K562 (cell line): ENCODE measurements around the gene NUP188.

Experiments
- ARNT ChIP-seq, 2 experiments: fragments of 450-650 bp; IDR thresholded peaks; 2 replicates each; pipeline ENCODE4 v1.6.1; 2016; ENCODE audit warnings: mild to moderate bottlenecking in 1 of 2
- FOS ChIP-seq: IDR thresholded peaks from 3 replicates; pipeline ENCODE4 v1.6.1; 2011; ENCODE audit not compliant: insufficient read length; ENCODE audit errors: extremely low read depth
- FOXJ3 ChIP-seq: sonication (generic); formaldehyde crosslinking; IDR thresholded peaks from 2 replicates; pipeline ENCODE4 v1.4.0; 2020; ENCODE audit warnings: mild to moderate bottlenecking, missing genetic modification reagents
- FOXK1 ChIP-seq: sonication (generic); formaldehyde crosslinking; IDR thresholded peaks from 2 replicates; pipeline ENCODE4 v1.8.0; 2022; ENCODE audit warnings: missing genetic modification reagents, mild to moderate bottlenecking, borderline replicate concordance
- IRF2 ChIP-seq: sonication (generic); formaldehyde crosslinking; IDR thresholded peaks from 2 replicates; pipeline ENCODE4 v1.8.1; 2022; ENCODE audit warnings: mild to moderate bottlenecking, missing genetic modification reagents
- POLR2AphosphoS2 ChIP-seq: IDR thresholded peaks from 2 replicates; pipeline ENCODE4 v1.6.1; 2012; ENCODE audit warnings: low read length, improper control_type of control experiment
- SP1 ChIP-seq: sonication (generic); formaldehyde crosslinking; IDR thresholded peaks from 2 replicates; pipeline ENCODE4 v1.8.1; 2022; ENCODE audit warnings: mild to moderate bottlenecking, missing genetic modification reagents
- TF ChIP-seq, protein P1 (sequence below): sonication (generic); formaldehyde crosslinking; IDR thresholded peaks from 2 replicates; pipeline ENCODE4 v1.9.0; 2022; ENCODE audit warnings: mild to moderate bottlenecking, missing genetic modification reagents
- TF ChIP-seq, protein P2 (sequence below), 2 experiments: fragments of 450-650 bp; formaldehyde crosslinking in 1 of 2; IDR thresholded peaks; 2 replicates each; pipeline versions ENCODE4 v1.4.0 to v1.6.1; 2014 to 2020; ENCODE audit warnings: mild to moderate bottlenecking in 2 of 2, borderline replicate concordance in 1 of 2, low read depth in 1 of 2
- TF ChIP-seq, protein P3 (sequence below): fragments of 450-650 bp; IDR thresholded peaks from 2 replicates; pipeline ENCODE4 v1.6.1; 2016; ENCODE audit warnings: borderline replicate concordance
- TF ChIP-seq, protein P4 (sequence below): IDR thresholded peaks from 2 replicates; pipeline ENCODE4 v1.6.1; 2014; ENCODE audit warnings: antibody characterized with exemption

DNA sequence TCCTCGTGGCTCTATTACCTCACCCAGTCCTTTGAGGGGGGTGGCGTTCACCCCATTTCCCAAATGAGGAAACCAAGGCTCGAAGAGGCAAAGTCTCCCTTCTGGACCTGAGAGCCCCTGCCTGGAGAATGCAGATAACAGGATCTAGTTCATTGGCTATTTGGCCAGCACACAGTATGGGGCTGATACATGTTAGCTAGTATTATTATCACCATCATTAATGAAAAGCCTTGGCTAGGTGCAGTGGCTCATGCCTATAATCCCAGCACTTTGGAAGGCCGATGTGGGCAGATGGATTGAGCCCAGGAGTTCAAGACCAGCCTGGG is 76.4 kb downstream of the NUP188 start:
- TF ChIP-seq, protein P1, sequence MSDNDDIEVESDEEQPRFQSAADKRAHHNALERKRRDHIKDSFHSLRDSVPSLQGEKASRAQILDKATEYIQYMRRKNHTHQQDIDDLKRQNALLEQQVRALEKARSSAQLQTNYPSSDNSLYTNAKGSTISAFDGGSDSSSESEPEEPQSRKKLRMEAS (CRISPR knock-in tag) = no peak
- no peak for TF ChIP-seq FOS
- TF ChIP-seq SP1 (CRISPR knock-in tag) = no peak
- TF ChIP-seq, protein P2, sequence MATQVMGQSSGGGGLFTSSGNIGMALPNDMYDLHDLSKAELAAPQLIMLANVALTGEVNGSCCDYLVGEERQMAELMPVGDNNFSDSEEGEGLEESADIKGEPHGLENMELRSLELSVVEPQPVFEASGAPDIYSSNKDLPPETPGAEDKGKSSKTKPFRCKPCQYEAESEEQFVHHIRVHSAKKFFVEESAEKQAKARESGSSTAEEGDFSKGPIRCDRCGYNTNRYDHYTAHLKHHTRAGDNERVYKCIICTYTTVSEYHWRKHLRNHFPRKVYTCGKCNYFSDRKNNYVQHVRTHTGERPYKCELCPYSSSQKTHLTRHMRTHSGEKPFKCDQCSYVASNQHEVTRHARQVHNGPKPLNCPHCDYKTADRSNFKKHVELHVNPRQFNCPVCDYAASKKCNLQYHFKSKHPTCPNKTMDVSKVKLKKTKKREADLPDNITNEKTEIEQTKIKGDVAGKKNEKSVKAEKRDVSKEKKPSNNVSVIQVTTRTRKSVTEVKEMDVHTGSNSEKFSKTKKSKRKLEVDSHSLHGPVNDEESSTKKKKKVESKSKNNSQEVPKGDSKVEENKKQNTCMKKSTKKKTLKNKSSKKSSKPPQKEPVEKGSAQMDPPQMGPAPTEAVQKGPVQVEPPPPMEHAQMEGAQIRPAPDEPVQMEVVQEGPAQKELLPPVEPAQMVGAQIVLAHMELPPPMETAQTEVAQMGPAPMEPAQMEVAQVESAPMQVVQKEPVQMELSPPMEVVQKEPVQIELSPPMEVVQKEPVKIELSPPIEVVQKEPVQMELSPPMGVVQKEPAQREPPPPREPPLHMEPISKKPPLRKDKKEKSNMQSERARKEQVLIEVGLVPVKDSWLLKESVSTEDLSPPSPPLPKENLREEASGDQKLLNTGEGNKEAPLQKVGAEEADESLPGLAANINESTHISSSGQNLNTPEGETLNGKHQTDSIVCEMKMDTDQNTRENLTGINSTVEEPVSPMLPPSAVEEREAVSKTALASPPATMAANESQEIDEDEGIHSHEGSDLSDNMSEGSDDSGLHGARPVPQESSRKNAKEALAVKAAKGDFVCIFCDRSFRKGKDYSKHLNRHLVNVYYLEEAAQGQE (IDR thresholded peaks at IDR 0.05; ENCODE audit: borderline replicate concordance) = no peak
- TF ChIP-seq, protein P2 (CRISPR knock-in tag; IDR thresholded peaks at IDR 0.05; ENCODE audit: low read depth) = no peak
- TF ChIP-seq FOXJ3 (CRISPR knock-in tag) = no peak
- TF ChIP-seq IRF2 = no peak
- TF ChIP-seq, protein P3, sequence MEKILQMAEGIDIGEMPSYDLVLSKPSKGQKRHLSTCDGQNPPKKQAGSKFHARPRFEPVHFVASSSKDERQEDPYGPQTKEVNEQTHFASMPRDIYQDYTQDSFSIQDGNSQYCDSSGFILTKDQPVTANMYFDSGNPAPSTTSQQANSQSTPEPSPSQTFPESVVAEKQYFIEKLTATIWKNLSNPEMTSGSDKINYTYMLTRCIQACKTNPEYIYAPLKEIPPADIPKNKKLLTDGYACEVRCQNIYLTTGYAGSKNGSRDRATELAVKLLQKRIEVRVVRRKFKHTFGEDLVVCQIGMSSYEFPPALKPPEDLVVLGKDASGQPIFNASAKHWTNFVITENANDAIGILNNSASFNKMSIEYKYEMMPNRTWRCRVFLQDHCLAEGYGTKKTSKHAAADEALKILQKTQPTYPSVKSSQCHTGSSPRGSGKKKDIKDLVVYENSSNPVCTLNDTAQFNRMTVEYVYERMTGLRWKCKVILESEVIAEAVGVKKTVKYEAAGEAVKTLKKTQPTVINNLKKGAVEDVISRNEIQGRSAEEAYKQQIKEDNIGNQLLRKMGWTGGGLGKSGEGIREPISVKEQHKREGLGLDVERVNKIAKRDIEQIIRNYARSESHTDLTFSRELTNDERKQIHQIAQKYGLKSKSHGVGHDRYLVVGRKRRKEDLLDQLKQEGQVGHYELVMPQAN = no peak
- no peak for TF ChIP-seq FOXK1 (CRISPR knock-in tag)
- TF ChIP-seq, protein P4, sequence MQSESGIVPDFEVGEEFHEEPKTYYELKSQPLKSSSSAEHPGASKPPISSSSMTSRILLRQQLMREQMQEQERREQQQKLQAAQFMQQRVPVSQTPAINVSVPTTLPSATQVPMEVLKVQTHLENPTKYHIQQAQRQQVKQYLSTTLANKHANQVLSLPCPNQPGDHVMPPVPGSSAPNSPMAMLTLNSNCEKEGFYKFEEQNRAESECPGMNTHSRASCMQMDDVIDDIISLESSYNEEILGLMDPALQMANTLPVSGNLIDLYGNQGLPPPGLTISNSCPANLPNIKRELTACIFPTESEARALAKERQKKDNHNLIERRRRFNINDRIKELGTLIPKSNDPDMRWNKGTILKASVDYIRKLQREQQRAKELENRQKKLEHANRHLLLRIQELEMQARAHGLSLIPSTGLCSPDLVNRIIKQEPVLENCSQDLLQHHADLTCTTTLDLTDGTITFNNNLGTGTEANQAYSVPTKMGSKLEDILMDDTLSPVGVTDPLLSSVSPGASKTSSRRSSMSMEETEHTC = no peak
- no peak for TF ChIP-seq ARNT (IDR thresholded peaks at IDR 0.05)
- TF ChIP-seq POLR2AphosphoS2 = no peak
